D721Med (cell line): ENCODE measurements around the gene FUBP3.
"Not testable (repeated sequence)": the region's sequence is repeated elsewhere in the genome, so short reads cannot be mapped to it uniquely, and the experiment has no call there.

Experiments
- DNase-seq: peaks from one replicate; pipeline ENCODE4 v3.0.0; 2011; ENCODE audit warnings: low spot score; ENCODE audit not compliant: insufficient read length
- FAIRE-seq: peaks from 2 replicates; lab custom pipeline; 2011; peaks lifted over from hg19 to GRCh38; lab: Jason Lieb, UNC
- TF ChIP-seq, protein P1 (sequence below): IDR thresholded peaks from 2 replicates; pipeline ENCODE4 v1.5.1; 2012; ENCODE audit warnings: mild to moderate bottlenecking, control low read depth; ENCODE audit not compliant: insufficient read depth; ENCODE audit errors: missing control alignments

Gene FUBP3

DNA sequence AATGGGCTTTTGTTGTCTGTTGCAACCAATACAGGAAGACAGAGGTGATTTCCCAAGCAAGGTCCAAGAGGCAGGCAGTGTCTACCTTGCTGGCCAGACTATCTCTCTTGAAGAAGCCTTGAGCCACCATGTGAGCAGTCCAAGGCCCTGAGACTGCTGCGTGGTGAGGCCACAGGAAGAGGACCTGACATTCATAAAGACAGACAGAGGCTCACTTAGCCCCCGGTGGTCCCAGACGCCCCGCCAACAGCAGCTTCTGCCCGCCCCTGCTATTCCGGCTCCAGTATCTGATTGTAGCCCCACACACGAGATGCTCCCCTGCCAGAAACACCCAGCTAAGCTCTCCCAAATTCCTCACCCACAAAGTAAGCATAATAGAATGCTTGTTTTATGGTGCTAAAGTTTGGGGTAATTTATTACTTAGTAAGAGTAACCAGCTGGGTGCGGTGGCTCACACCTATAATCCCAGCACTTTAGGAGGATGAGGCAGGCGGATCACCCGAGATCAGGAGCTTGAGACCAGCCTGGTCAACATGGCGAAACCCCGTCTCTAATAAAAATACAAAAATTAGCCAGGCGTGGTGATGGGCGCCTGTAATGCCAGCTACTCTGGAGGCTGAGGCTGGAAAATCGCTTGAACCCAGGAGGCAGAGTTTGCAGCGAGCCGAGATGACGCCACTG lies 22.8 kb upstream of the FUBP3 start:
- DNase-seq (no peak), FAIRE-seq (no peak)
- TF ChIP-seq, protein P1, sequence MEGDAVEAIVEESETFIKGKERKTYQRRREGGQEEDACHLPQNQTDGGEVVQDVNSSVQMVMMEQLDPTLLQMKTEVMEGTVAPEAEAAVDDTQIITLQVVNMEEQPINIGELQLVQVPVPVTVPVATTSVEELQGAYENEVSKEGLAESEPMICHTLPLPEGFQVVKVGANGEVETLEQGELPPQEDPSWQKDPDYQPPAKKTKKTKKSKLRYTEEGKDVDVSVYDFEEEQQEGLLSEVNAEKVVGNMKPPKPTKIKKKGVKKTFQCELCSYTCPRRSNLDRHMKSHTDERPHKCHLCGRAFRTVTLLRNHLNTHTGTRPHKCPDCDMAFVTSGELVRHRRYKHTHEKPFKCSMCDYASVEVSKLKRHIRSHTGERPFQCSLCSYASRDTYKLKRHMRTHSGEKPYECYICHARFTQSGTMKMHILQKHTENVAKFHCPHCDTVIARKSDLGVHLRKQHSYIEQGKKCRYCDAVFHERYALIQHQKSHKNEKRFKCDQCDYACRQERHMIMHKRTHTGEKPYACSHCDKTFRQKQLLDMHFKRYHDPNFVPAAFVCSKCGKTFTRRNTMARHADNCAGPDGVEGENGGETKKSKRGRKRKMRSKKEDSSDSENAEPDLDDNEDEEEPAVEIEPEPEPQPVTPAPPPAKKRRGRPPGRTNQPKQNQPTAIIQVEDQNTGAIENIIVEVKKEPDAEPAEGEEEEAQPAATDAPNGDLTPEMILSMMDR = no peak

DNA sequence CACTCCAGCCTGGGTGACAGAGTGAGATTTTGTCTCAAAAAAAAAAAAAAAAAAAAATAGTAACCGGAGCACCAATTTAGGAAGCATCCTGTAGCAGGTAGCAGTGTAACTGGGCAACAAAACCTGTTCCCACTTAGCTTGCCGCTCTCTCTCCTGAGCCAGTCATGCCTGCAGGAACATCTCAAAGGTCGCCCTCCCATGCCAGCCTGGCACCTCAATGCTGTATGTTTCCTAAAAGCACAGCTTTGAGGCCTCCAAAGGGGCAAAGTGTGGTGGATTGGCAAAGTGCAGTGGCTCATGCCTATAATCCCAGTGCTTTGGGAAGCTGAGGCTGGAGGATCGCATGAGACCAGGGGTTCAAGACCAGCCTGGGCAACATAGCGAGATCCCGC lies 22.3 kb upstream of the FUBP3 start:
- no peak for FAIRE-seq
- DNase-seq = no peak

GRCh38 chr9:130561056-130561455 lies 18.3 kb upstream of the FUBP3 start:
- FAIRE-seq (no peak), DNase-seq (no peak)
- TF ChIP-seq, protein P1 = no peak

More for the DNA sequence above, 22.3 kb upstream of the FUBP3 start:
- TF ChIP-seq, protein P1 = no peak

DNA sequence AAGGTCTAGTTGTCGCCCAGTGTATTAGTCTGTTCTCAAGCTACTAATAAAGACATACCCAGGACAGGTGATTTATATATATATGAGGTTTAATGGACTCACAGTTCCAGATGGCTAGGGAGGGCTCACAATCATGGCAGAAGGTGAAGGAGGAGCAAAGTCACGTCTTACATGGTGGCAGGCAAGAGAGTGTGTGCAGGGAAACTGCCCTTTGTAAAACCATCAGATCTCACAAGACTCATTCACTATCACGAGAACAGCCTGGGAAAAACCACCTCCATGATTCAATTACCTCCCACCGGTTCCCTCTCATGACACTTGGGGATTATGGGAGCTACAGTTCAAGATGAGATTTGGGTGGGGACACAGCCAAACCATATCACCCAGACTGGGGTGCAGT lies 16.9 kb upstream of the FUBP3 start:
- not testable (repeated sequence) for FAIRE-seq, DNase-seq

GRCh38 chr9:130563797-130564196 lies 15.6 kb upstream of the FUBP3 start:
- TF ChIP-seq, protein P1 = no peak
- DNase-seq (no peak), FAIRE-seq (no peak)

DNA sequence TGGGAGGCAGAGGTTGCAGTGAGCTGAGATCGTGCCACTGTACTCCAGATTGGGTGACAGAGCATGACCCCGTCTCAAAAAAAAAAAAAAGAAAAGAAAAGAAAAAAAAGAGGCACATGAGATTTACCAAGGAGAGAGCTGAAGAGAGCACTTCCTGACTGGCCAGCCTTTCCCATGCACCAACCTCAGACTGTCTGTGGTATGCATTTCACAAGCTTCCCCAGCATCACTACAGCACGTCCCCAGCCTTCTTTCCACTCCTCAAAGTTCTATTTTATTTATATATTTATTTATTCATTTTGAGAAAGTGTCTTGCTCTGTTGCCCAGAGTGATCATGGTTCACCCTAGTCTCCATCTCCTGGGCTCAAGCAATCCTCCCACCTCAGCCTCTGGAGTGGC lies 13.6 kb upstream of the FUBP3 start:
- FAIRE-seq (no peak), DNase-seq (no peak)
- TF ChIP-seq, protein P1 = no peak

DNA sequence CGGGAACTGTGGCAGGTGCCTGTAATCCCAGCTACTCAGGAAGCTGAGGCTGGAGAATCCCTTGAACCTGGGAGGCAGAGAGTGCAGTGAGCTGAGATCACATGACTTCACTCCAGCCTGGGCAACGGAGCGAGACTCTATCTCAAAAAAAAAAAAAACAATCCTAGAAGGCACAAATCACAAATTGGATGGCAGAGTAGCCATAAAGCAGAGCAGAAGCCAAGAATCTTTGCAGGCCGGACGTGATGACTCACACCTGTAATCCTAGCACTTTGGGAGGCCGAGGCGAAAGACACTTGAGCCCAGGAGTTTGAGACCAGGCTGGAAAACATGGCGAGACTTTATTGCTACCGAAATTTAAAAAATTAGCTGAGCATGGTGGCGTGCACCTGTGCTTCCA lies 9.2 kb upstream of the FUBP3 start:
- no peak for FAIRE-seq
- DNase-seq = no peak
- TF ChIP-seq, protein P1 = no peak
